Muscle of back (tissue), 11 donors: Measurements from ENCODE around the gene MIDN. TPM values are rescaled to one million over a fixed set of nuclear protein-coding genes. Genes with fewer than 3 reads are reported as not detected.
"Not testable (repeated sequence)": the region's sequence is repeated elsewhere in the genome, so short reads cannot be mapped to it uniquely, and the experiment has no call there.

Experiments
- DNase-seq, 3 donors: peaks; one replicate each; pipeline versions ENCODE4 v3.0.0 to v3.0.0-alpha.2; 2013
- polyA plus RNA-seq, 10 donors: library from polyadenylated mRNA; unstranded; fragments of 120-200 nt; gene quantifications; one replicate each; pipeline ENCODE4 v1.2.1, GENCODE V29; 2013; ENCODE audit not compliant: insufficient read length in 10 of 10

The MIDN gene
- polyA plus RNA-seq, 10 donors = 27.7 to 44.0 (median 33.6) TPM

GRCh38 chr19:1290196-1290702 lies 41.9 kb downstream of the MIDN start:
- DNase-seq = no peak

GRCh38 chr19:1290703-1291651 lies 42.6 kb downstream of the MIDN start:
- no peak for DNase-seq

- DNase-seq = no peak
Observed at GRCh38 chr19:1291761-1292418, 43.5 kb downstream of the MIDN start.

GRCh38 chr19:1292419-1293151 lies 44.2 kb downstream of the MIDN start:
- DNase-seq = no peak

- DNase-seq = no peak
Observed at GRCh38 chr19:1293782-1294604, 45.6 kb downstream of the MIDN start.

- DNase-seq = no peak
Observed at GRCh38 chr19:1294688-1295087, 46.3 kb downstream of the MIDN start.

- peak in 1 of 3 donors; percentile 57 for DNase-seq
Observed at GRCh38 chr19:1295169-1296012, 47.0 kb downstream of the MIDN start.

- DNase-seq = no peak
Observed at GRCh38 chr19:1296078-1296477, 47.7 kb downstream of the MIDN start.

- DNase-seq = no peak
Observed at GRCh38 chr19:1296575-1297271, 48.3 kb downstream of the MIDN start.

GRCh38 chr19:1298235-1298634 lies 49.9 kb downstream of the MIDN start:
- DNase-seq = no peak

- DNase-seq = no peak
Observed at GRCh38 chr19:1299801-1300200, 51.4 kb downstream of the MIDN start.

- no peak for DNase-seq
Observed at GRCh38 chr19:1300744-1301490, 52.5 kb downstream of the MIDN start.

GRCh38 chr19:1302533-1303239 lies 54.3 kb downstream of the MIDN start:
- no peak for DNase-seq

GRCh38 chr19:1304197-1304924 lies 56.0 kb downstream of the MIDN start:
- no peak for DNase-seq

GRCh38 chr19:1305354-1305753 lies 57.0 kb downstream of the MIDN start:
- not testable (repeated sequence) for DNase-seq

GRCh38 chr19:1307320-1307719 lies 58.9 kb downstream of the MIDN start:
- no peak for DNase-seq

GRCh38 chr19:1307755-1308303 lies 59.4 kb downstream of the MIDN start:
- no peak for DNase-seq
